Measurements from ENCODE around the gene SMYD1.

Gene SMYD1

DNA sequence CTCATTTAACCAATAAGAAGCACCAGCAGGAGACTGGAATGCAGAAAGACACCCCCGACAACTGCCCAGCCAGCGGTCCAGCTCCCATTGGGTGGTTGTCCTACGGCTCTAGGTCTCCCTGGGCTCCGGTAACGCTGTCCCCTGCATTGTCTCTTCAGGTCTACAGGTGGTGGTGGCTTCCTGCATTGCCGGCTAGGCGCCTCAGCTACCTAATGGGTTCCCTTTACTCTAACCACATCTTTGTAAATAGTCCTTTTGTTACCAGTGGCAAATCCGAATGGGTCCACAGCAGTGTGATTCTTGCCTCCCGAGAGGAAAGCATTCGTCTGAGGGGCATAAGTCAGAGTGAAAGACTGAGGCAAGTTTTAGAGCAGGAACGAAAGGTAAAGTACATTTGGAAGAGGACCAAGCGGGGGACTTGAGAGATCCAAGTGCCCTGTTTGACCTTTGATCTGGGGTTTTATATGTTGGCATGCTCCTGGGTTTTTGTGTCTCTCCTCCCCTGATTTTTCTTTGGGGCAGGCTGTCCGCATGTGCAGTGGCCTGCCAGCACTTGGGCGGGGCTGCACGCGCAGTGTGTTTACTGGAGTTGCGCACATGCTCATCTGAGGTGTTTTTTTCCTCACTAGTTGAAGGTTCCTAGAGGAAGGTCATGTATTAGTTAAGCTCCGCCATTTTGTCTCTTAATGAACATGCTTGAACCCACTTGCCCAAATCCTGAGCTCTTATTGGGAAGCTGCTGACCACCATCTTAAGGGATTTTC is 49.2 kb downstream of the SMYD1 start:
- no peak overlapping the region for H3K4me3 ChIP-seq (ENCODE audit: low read depth, low read length)
- DNase-seq (ENCODE audit: low read depth), result no peak
- TF ChIP-seq, protein P1, sequence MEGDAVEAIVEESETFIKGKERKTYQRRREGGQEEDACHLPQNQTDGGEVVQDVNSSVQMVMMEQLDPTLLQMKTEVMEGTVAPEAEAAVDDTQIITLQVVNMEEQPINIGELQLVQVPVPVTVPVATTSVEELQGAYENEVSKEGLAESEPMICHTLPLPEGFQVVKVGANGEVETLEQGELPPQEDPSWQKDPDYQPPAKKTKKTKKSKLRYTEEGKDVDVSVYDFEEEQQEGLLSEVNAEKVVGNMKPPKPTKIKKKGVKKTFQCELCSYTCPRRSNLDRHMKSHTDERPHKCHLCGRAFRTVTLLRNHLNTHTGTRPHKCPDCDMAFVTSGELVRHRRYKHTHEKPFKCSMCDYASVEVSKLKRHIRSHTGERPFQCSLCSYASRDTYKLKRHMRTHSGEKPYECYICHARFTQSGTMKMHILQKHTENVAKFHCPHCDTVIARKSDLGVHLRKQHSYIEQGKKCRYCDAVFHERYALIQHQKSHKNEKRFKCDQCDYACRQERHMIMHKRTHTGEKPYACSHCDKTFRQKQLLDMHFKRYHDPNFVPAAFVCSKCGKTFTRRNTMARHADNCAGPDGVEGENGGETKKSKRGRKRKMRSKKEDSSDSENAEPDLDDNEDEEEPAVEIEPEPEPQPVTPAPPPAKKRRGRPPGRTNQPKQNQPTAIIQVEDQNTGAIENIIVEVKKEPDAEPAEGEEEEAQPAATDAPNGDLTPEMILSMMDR (IDR thresholded peaks at IDR 0.05; ENCODE audit: insufficient read depth, low read depth, low read length, missing control alignments), result no peak

GRCh38 chr2:88117973-88118372 is 50.3 kb downstream of the SMYD1 start:
- no peak for DNase-seq (ENCODE audit: low read depth)
- TF ChIP-seq, protein P1 (IDR thresholded peaks at IDR 0.05; ENCODE audit: insufficient read depth, low read depth, low read length, missing control alignments), result no peak

GRCh38 chr2:88121678-88122077 is 54.1 kb downstream of the SMYD1 start:
- TF ChIP-seq, protein P1 (IDR thresholded peaks at IDR 0.05; ENCODE audit: insufficient read depth, low read depth, low read length, missing control alignments), result no peak
- DNase-seq (ENCODE audit: low read depth), result no peak
- H3K4me3 ChIP-seq (ENCODE audit: low read depth, low read length), result no peak overlapping the region

More at GRCh38 chr2:88117973-88118372, 50.3 kb downstream of the SMYD1 start:
- H3K4me3 ChIP-seq (ENCODE audit: low read depth, low read length), result no peak overlapping the region

DNA sequence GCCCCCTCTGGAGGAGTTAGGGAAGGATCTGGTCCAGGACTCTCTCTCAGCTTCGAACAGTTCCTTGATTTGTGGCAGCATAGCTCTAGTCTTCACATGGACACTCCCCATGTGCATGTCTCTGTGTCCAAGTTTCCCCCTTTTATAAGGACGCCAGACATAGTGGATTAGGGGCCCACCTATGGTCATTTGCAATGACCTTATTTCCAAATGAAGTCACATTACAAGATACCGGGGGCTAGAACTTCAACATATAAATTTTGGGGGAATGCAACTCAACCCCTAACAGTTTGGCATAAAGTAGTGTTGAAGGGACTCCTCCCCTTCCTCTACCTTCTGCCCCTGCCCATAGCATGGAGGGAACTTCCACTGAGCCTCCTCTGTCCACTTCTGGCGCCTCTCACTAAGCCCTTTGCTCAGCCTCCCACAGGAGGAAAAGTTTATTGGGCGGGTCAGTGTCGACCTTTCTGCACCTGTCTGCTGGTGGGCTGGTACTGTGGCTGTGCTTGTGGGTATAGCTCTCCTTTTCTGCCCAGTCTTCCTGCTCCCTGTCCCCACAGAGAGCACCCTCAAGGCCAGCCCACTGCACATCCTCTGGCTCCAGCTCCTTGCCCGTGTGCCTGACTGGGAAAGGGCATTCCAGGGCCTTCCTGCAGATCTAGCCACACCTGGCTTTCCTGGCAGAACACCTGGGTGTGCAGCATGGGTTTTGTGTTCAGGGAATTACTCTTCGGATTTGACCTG is 54.7 kb downstream of the SMYD1 start:
- no peak for DNase-seq (ENCODE audit: low read depth)
- TF ChIP-seq, protein P1 (IDR thresholded peaks at IDR 0.05; ENCODE audit: insufficient read depth, low read depth, low read length, missing control alignments), result no peak
- H3K4me3 ChIP-seq (ENCODE audit: low read depth, low read length), result no peak overlapping the region

GRCh38 chr2:88123164-88123974 is 55.7 kb downstream of the SMYD1 start:
- TF ChIP-seq, protein P1 (IDR thresholded peaks at IDR 0.05; ENCODE audit: insufficient read depth, low read depth, low read length, missing control alignments), result no peak
- DNase-seq (ENCODE audit: low read depth), result no peak
- H3K4me3 ChIP-seq (ENCODE audit: low read depth, low read length), result no peak overlapping the region

GRCh38 chr2:88123975-88124917 is 56.6 kb downstream of the SMYD1 start:
- DNase-seq (ENCODE audit: low read depth), result no peak
- TF ChIP-seq, protein P1 (IDR thresholded peaks at IDR 0.05; ENCODE audit: insufficient read depth, low read depth, low read length, missing control alignments), result no peak
- no peak overlapping the region for H3K4me3 ChIP-seq (ENCODE audit: low read depth, low read length)

Measured in GM12865 (cell line).